Myometrial cell (primary cell): ENCODE data around the gene BRI3BP. TPM values are rescaled to one million over a fixed set of nuclear protein-coding genes. Genes with fewer than 3 reads are reported as not detected.

Experiments
- total RNA-seq: library from RNA; depleted of rRNA; stranded (reverse); fragments of >200 nt; gene quantifications from 2 replicates; pipeline ENCODE4 v1.2.3, GENCODE V29; 2015

BRI3BP gene
- total RNA-seq, result 3.2 and 5.0 TPM in 2 replicates

GRCh38 chr12:124993626-124994436, at the start of gene BRI3BP:
TSS of gene BRI3BP (plus strand) at chr12:124993645. CDS start at chr12:124993791, 146 bp downstream.

GRCh38 chr12:125065021-125065918, 71.8 kb downstream of the BRI3BP start, which contains the start of gene AACS:
TSS of gene AACS (plus strand) at chr12:125065435. CDS start at chr12:125065585, 150 bp downstream.

Other genes starting within 250 kb of the BRI3BP start
- 52.6 and 66.6 TPM in 2 replicates for gene SCARB1, start 129.8 kb upstream of the BRI3BP start, total RNA-seq
- 1,299 and 1,320 TPM in 2 replicates for gene UBC, start 79.0 kb upstream of the BRI3BP start, total RNA-seq
- 12.9 and 13.8 TPM in 2 replicates for gene DHX37, start 4.5 kb upstream of the BRI3BP start, total RNA-seq
- 47.5 and 48.4 TPM in 2 replicates for gene AACS, start 71.8 kb downstream of the BRI3BP start, total RNA-seq
- gene TMEM132B, start 192.7 kb downstream of the BRI3BP start, total RNA-seq, result 0.29 and 0.53 TPM in 2 replicates